ENCODE data around the gene LLGL1.

DNA sequence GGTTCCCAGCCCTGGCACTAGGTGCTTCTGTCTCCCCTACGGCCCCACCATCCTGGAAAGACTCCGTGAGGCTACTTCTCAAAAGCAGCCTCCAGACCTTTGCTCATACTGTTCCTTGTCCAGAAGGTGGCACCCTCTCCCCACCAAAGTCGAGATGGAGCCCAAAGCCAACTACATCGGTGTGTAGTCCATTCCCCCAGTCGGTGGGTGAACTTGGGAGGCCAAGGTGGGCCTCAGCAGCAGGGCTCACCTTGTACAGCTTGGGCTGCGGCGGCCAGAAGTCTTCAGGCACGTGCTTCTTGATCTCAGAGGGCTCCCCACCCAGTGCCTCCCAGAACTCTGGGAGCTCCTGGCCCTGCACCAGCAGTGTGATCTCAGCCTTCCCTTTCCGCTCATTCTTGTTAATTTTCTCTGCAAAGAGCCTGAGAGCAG is 22.9 kb downstream of the LLGL1 start:
- TF ChIP-seq, protein P1, sequence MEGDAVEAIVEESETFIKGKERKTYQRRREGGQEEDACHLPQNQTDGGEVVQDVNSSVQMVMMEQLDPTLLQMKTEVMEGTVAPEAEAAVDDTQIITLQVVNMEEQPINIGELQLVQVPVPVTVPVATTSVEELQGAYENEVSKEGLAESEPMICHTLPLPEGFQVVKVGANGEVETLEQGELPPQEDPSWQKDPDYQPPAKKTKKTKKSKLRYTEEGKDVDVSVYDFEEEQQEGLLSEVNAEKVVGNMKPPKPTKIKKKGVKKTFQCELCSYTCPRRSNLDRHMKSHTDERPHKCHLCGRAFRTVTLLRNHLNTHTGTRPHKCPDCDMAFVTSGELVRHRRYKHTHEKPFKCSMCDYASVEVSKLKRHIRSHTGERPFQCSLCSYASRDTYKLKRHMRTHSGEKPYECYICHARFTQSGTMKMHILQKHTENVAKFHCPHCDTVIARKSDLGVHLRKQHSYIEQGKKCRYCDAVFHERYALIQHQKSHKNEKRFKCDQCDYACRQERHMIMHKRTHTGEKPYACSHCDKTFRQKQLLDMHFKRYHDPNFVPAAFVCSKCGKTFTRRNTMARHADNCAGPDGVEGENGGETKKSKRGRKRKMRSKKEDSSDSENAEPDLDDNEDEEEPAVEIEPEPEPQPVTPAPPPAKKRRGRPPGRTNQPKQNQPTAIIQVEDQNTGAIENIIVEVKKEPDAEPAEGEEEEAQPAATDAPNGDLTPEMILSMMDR (conservative IDR thresholded peaks at IDR 0.05 in 1 of 2, IDR thresholded peaks at IDR 0.05 in 1 of 2; ENCODE audit: low read depth in 1 of 2, low read length in 2 of 2): peak; percentile 60 to 73
- no peak for TF ChIP-seq EZH2 (IDR thresholded peaks at IDR 0.05; ENCODE audit: low read length, missing control alignments)

Measured in fibroblast of lung (primary cell).